Measurements from ENCODE around the gene TMEM270. TPM values are rescaled to one million over a fixed set of nuclear protein-coding genes. Genes with fewer than 3 reads are reported as not detected.

Gene TMEM270
- polyA plus RNA-seq, 1 of the 3 experiments (the other 2 are of a cell fraction): 0.71 TPM

DNA sequence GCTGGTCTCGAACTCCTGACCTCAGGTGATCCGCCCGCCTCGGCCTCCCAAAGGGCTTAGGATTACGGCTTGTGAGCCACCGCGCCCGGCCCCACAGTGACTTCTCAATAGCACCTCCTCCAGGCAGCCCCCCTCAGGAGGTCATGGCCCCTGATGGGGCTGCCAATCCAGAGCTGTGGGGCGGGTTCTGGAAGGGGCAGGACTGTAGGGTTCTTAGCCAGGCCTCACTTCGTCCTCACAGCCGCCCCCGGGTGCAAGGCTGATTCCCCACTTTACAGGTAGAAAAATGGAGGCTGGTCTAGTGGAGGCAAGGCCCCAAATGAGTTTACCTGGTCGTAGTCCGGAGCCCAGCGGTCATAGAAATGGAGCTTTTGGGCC is 19.3 kb upstream of the TMEM270 start:
- ChIA-PET CTCF (interaction anchor here (0.6 to 11.5 kb wide), 8 partner anchors 9 to 440 kb away, joined by 3 to 80 read pairs (median 3); no protein-coding TSS in a partner anchor), POLR2A (interaction anchor here (0.6 to 3.0 kb wide), 4 partner anchors 9 to 116 kb away, joined by 3 to 10 read pairs (median 4); no protein-coding TSS in a partner anchor)
- 67% methylated on average over 14 of the region's 15 CpGs for WGBS (ENCODE audit: low lambda C conversion rate)
- Histone ChIP-seq H3K4me2 (peak overlapping the region; percentile 100), H3F3A (replicated peaks; ENCODE audit: insufficient read depth) (peaks cover 11% of the 10 kb centered on the region), H3K4me3 (ENCODE audit: low read depth in 2 of 2, low read length in 1 of 2) (peak overlapping the region; percentile 57 to 99), H2AFZ (ENCODE audit: low read depth) (peak overlapping the region; percentile 97), H3K79me2 (ENCODE audit: insufficient read depth) (peaks cover 4% of the 10 kb centered on the region; the same call in 1 of the 2 replicates), H3K4me1 (ENCODE audit: control insufficient read depth in 1 of 2, insufficient read depth in 2 of 2, low read depth in 1 of 2, low read length in 1 of 2) (peaks cover 0 to 8% of the 10 kb centered on the region in 2 experiments; a peak in 1 of 4 replicates), H3K27ac (ENCODE audit: low read depth in 2 of 2, low read length in 1 of 2) (peak overlapping the region; percentile 57 to 76; a peak in 2 of 4 replicates), H3K9me3 (no peaks in the 10 kb centered on the region), H3K36me3 (replicated peaks in 1 of 2; ENCODE audit: control insufficient read depth in 1 of 2, insufficient read depth in 2 of 2, low read length in 1 of 2) (no peaks in the 10 kb centered on the region), H3K27me3 (ENCODE audit: insufficient read depth) (no peaks in the 10 kb centered on the region), H4K20me1 (ENCODE audit: insufficient read depth) (no peaks in the 10 kb centered on the region), H3K9me2 (no peaks in the 10 kb centered on the region), H3K9ac (peak overlapping the region; percentile 96)
- TF ChIP-seq RXRA (IDR thresholded peaks at IDR 0.05; ENCODE audit: borderline replicate concordance, low read depth) (0 out of 2 replicates have a peak, but pooled peaks have one; percentile 32), YY1 (IDR thresholded peaks at IDR 0.05; ENCODE audit: low read depth) (no peak)
- TF ChIP-seq, protein P1, sequence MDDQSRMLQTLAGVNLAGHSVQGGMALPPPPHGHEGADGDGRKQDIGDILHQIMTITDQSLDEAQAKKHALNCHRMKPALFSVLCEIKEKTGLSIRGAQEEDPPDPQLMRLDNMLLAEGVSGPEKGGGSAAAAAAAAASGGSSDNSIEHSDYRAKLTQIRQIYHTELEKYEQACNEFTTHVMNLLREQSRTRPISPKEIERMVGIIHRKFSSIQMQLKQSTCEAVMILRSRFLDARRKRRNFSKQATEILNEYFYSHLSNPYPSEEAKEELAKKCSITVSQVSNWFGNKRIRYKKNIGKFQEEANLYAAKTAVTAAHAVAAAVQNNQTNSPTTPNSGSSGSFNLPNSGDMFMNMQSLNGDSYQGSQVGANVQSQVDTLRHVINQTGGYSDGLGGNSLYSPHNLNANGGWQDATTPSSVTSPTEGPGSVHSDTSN (IDR thresholded peaks at IDR 0.05): peak; percentile 54; the same call in 1 of the 2 replicates
- TF ChIP-seq, protein P2, sequence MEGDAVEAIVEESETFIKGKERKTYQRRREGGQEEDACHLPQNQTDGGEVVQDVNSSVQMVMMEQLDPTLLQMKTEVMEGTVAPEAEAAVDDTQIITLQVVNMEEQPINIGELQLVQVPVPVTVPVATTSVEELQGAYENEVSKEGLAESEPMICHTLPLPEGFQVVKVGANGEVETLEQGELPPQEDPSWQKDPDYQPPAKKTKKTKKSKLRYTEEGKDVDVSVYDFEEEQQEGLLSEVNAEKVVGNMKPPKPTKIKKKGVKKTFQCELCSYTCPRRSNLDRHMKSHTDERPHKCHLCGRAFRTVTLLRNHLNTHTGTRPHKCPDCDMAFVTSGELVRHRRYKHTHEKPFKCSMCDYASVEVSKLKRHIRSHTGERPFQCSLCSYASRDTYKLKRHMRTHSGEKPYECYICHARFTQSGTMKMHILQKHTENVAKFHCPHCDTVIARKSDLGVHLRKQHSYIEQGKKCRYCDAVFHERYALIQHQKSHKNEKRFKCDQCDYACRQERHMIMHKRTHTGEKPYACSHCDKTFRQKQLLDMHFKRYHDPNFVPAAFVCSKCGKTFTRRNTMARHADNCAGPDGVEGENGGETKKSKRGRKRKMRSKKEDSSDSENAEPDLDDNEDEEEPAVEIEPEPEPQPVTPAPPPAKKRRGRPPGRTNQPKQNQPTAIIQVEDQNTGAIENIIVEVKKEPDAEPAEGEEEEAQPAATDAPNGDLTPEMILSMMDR (IDR thresholded peaks at IDR 0.05): 0 out of 2 replicates have a peak, but pooled peaks have one; percentile 8
- peak; percentile 69 for DNase-seq

DNA sequence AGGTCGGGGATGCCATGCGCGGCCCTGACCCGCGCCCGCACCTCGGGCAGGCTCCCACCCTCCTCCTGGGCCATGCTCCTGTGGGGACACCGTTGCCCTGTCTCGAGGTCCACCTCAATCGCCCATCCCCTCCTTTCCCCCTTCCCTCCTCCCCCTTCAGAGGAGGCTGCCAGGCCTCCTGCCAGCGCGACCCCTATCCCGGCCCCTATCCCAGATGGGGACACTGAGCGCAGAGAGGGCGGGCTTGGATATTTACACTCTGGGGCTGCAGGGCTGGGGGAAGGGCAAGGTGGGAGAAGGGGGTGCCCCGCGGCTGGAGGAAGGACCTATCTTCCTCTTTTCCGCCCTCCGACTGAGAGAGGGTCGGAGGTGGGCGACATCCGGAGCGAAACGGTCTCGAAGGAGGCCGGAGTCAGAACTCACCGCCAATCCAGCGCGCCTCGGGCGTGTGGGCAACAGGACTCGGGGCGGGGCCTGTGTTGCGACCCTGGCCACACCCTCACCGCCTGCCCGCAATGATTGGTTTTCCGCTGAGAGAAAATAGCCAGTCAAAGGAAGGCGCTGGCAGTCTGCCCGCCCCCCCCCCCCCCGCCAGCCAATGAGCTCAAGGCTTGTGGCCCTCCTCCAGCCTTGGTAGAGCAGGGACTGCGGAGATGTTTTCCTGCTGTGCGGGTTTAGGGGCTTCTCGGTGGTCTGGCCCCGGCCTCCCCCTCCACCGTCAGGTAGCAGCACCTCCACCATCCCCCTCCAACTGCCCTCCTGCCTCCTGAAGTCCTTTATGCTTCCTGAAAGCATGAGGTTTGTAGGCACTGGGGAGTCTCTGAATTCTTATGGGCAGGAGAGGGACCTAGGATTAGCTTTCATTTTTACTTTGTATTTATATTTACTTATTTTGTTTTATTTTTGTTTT is 18.6 kb upstream of the TMEM270 start, which contains the start of gene METTL27:
METTL27 (minus strand) TSS at position 450 of the 910 bp plus-strand sequence; CDS start at position 74, 376 bp downstream.
- CTCF ChIA-PET: interaction anchor here (0.6 to 11.5 kb wide), 10 partner anchors 9 to 440 kb away, joined by 3 to 80 read pairs (median 4); no protein-coding TSS in a partner anchor

More for the DNA sequence above, 18.6 kb upstream of the TMEM270 start, which contains the start of gene METTL27:
- peak within 1 kb of the TSS; percentile 57 to 99 for H3K4me3 ChIP-seq (ENCODE audit: low read depth in 2 of 2, low read length in 1 of 2)
- peaks cover 11% of the 10 kb centered on the region for H3F3A ChIP-seq (replicated peaks; ENCODE audit: insufficient read depth)
- H2AFZ ChIP-seq (ENCODE audit: low read depth): peak within 1 kb of the TSS; percentile 97
- 6% methylated on average over 26 of the region's 45 CpGs for WGBS (ENCODE audit: low lambda C conversion rate)
- peaks cover 4% of the 10 kb centered on the region; the same call in 1 of the 2 replicates for H3K79me2 ChIP-seq (ENCODE audit: insufficient read depth)
- peak within 1 kb of the TSS; percentile 96 for H3K9ac ChIP-seq
- peak; percentile 74 for TF ChIP-seq TAF1 (IDR thresholded peaks at IDR 0.05; ENCODE audit: borderline replicate concordance, low read depth, low read length)
- TF ChIP-seq, protein P3, sequence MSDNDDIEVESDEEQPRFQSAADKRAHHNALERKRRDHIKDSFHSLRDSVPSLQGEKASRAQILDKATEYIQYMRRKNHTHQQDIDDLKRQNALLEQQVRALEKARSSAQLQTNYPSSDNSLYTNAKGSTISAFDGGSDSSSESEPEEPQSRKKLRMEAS (IDR thresholded peaks at IDR 0.05; ENCODE audit: low read depth): peak; percentile 59
- TF ChIP-seq POLR2AphosphoS5 (IDR thresholded peaks at IDR 0.05; ENCODE audit: low read depth, low read length): peak; percentile 96
- peak; percentile 72 for TF ChIP-seq MXI1 (IDR thresholded peaks at IDR 0.05; ENCODE audit: low read depth, low read length)
- no peak for TF ChIP-seq GABPA (IDR thresholded peaks at IDR 0.05; ENCODE audit: low read depth)
- no peaks in the 10 kb centered on the region for H4K20me1 ChIP-seq (ENCODE audit: insufficient read depth)
- no peaks in the 10 kb centered on the region for H3K9me3 ChIP-seq
- POLR2A ChIA-PET: interaction anchor here (0.6 to 3.0 kb wide), 7 partner anchors 9 to 285 kb away, joined by 3 to 10 read pairs (median 3); no protein-coding TSS in a partner anchor
- no peaks in the 10 kb centered on the region for H3K9me2 ChIP-seq
- H3K27me3 ChIP-seq (ENCODE audit: insufficient read depth): no peaks in the 10 kb centered on the region
- H3K27ac ChIP-seq (ENCODE audit: low read depth in 2 of 2, low read length in 1 of 2): peak within 1 kb of the TSS; percentile 57 to 76; a peak in 3 of 4 replicates
- no peaks in the 10 kb centered on the region for H3K36me3 ChIP-seq (replicated peaks in 1 of 2; ENCODE audit: control insufficient read depth in 1 of 2, insufficient read depth in 2 of 2, low read length in 1 of 2)
- H3K4me1 ChIP-seq (ENCODE audit: control insufficient read depth in 1 of 2, insufficient read depth in 2 of 2, low read depth in 1 of 2, low read length in 1 of 2): peaks cover 0 to 8% of the 10 kb centered on the region in 2 experiments; a peak in 1 of 4 replicates
- peak within 1 kb of the TSS; percentile 100 for H3K4me2 ChIP-seq
- peak; percentile 100 for DNase-seq

Measured in SK-N-SH (cell line).